Fibroblast of villous mesenchyme (primary cell): Measurements from ENCODE around the gene CABP7. TPM values are rescaled to one million over a fixed set of nuclear protein-coding genes. Genes with fewer than 3 reads are reported as not detected.

Experiments used
- DNase-seq: peaks from one replicate; pipeline ENCODE4 v3.0.0-alpha.2; 2010; ENCODE audit warnings: low read depth
- H3K4me3 ChIP-seq: 2 replicates; pipeline ENCODE4 v1.5.1; 2011; ENCODE audit warnings: low read depth, mild to moderate bottlenecking, low read length
- CTCF ChIP-seq: IDR thresholded peaks from 2 replicates; pipeline ENCODE4 v1.5.1; 2012; ENCODE audit warnings: low read depth, mild to moderate bottlenecking, low read length; ENCODE audit not compliant: insufficient read depth
- total RNA-seq: library from RNA; depleted of rRNA; stranded (reverse); fragments of >200 nt; gene quantifications from 2 replicates; pipeline ENCODE4 v1.2.3, GENCODE V29; 2012

CABP7 gene
- total RNA-seq, 1 donor, result not detected

- H3K4me3 ChIP-seq, result no peak overlapping the region
- TF ChIP-seq CTCF, result no peak
- DNase-seq, result no peak
These were observed 15.6 kb downstream of the CABP7 start for GRCh38 chr22:29735416-29735815.

GRCh38 chr22:29737251-29738117 lies 17.7 kb downstream of the CABP7 start:
- no peak overlapping the region for H3K4me3 ChIP-seq
- TF ChIP-seq CTCF, result no peak
- DNase-seq, result no peak

GRCh38 chr22:29738118-29738815 lies 18.5 kb downstream of the CABP7 start:
- DNase-seq, result no peak
- no peak for TF ChIP-seq CTCF

GRCh38 chr22:29739346-29739875 lies 19.6 kb downstream of the CABP7 start:
- no peak for DNase-seq
- no peak for TF ChIP-seq CTCF
- no peak overlapping the region for H3K4me3 ChIP-seq

More at GRCh38 chr22:29738118-29738815, 18.5 kb downstream of the CABP7 start:
- no peak overlapping the region for H3K4me3 ChIP-seq

- no peak for TF ChIP-seq CTCF
- DNase-seq, result no peak
- no peak overlapping the region for H3K4me3 ChIP-seq
These were observed 20.4 kb downstream of the CABP7 start for GRCh38 chr22:29740216-29740615.

- no peak for DNase-seq
- TF ChIP-seq CTCF, result no peak
- no peak overlapping the region for H3K4me3 ChIP-seq
These were observed 22.1 kb downstream of the CABP7 start for GRCh38 chr22:29741926-29742325.
